HEK293 (cell line): ENCODE measurements around the gene WDFY2.
A peak's percentile ranks its signal among the peaks of the same experiment; 100 is the strongest.

Experiments
- HOXD13 ChIP-seq: sonication (generic); formaldehyde crosslinking; IDR thresholded peaks from 2 replicates; pipeline ENCODE4 v1.8.0; 2022; ENCODE audit warnings: missing genetic modification reagents, borderline replicate concordance
- ZBTB8A ChIP-seq: fragments of 450-650 bp; formaldehyde crosslinking; IDR thresholded peaks from 2 replicates; pipeline ENCODE4 v1.5.1; 2016; ENCODE audit warnings: missing biosample characterization, missing genetic modification characterization
- ZIC2 ChIP-seq: fragments of 450-650 bp; formaldehyde crosslinking; IDR thresholded peaks from 2 replicates; pipeline ENCODE4 v1.5.1; 2016; ENCODE audit warnings: missing biosample characterization, missing genetic modification characterization
- ZNF114 ChIP-seq: fragments of 450-650 bp; formaldehyde crosslinking; IDR thresholded peaks from 2 replicates; pipeline ENCODE4 v1.5.0; 2017; ENCODE audit warnings: missing biosample characterization, missing genetic modification characterization
- ZNF214 ChIP-seq: fragments of 450-650 bp; formaldehyde crosslinking; IDR thresholded peaks from 2 replicates; pipeline ENCODE4 v1.5.1; 2017; ENCODE audit warnings: missing biosample characterization, mild to moderate bottlenecking, missing genetic modification characterization, borderline replicate concordance
- ZNF221 ChIP-seq: fragments of 450-650 bp; formaldehyde crosslinking; IDR thresholded peaks from 2 replicates; pipeline ENCODE4 v1.5.1; 2017; ENCODE audit warnings: missing biosample characterization, missing genetic modification characterization, borderline replicate concordance
- ZNF274 ChIP-seq, 2 experiments: fragments of 200-500 bp in 1 of 2; fragments of 450-650 bp in 1 of 2; sonication (Bioruptor generic) in 1 of 2; formaldehyde crosslinking in 1 of 2; IDR thresholded peaks; 2 replicates each; pipeline versions ENCODE4 v1.5.1 to v1.6.1; 2014 to 2016; ENCODE audit warnings: borderline replicate concordance in 1 of 2, inconsistent platforms in 1 of 2, low read length in 1 of 2, missing biosample characterization in 1 of 2, missing genetic modification characterization in 1 of 2
- ZNF529 ChIP-seq: fragments of 450-650 bp; formaldehyde crosslinking; IDR thresholded peaks from 2 replicates; pipeline ENCODE4 v1.5.1; 2017; ENCODE audit warnings: missing genetic modification characterization, missing biosample characterization; ENCODE audit not compliant: insufficient replicate concordance
- ZNF544 ChIP-seq: fragments of 450-650 bp; formaldehyde crosslinking; IDR thresholded peaks from 2 replicates; pipeline ENCODE4 v1.5.0; 2017; ENCODE audit warnings: missing biosample characterization, missing genetic modification characterization
- ZNF571 ChIP-seq: fragments of 450-650 bp; formaldehyde crosslinking; IDR thresholded peaks from 2 replicates; pipeline ENCODE4 v1.5.0; 2017; ENCODE audit warnings: missing biosample characterization, missing genetic modification characterization
- ZNF623 ChIP-seq: fragments of 450-650 bp; formaldehyde crosslinking; IDR thresholded peaks from 2 replicates; pipeline ENCODE4 v1.5.1; 2016; ENCODE audit warnings: missing biosample characterization, missing genetic modification characterization
- ZNF677 ChIP-seq: fragments of 450-650 bp; IDR thresholded peaks from 2 replicates; pipeline ENCODE4 v1.5.0; 2018; ENCODE audit warnings: missing biosample characterization, mild to moderate bottlenecking, missing genetic modification characterization, moderate library complexity
- TF ChIP-seq, protein P1 (sequence below): fragments of 450-650 bp; formaldehyde crosslinking; IDR thresholded peaks from 2 replicates; pipeline ENCODE4 v1.5.1; 2017; ENCODE audit warnings: missing biosample characterization, missing genetic modification characterization
- TF ChIP-seq, protein P2 (sequence below): fragments of 450-650 bp; formaldehyde crosslinking; IDR thresholded peaks from 2 replicates; pipeline ENCODE4 v1.5.1; 2016; ENCODE audit warnings: missing biosample characterization, missing genetic modification characterization
- TF ChIP-seq, protein P3 (sequence below): fragments of 450-650 bp; formaldehyde crosslinking; IDR thresholded peaks from 2 replicates; pipeline ENCODE4 v1.5.1; 2016; ENCODE audit warnings: missing biosample characterization, missing genetic modification characterization
- TF ChIP-seq, protein P4 (sequence below): fragments of 450-650 bp; formaldehyde crosslinking; IDR thresholded peaks from 2 replicates; pipeline ENCODE4 v1.5.1; 2016; ENCODE audit warnings: missing biosample characterization, missing genetic modification characterization
- TF ChIP-seq, protein P5 (sequence below): fragments of 450-650 bp; formaldehyde crosslinking; IDR thresholded peaks from 2 replicates; pipeline ENCODE4 v1.5.1; 2016; ENCODE audit warnings: missing biosample characterization, missing genetic modification characterization
- TF ChIP-seq, protein P6 (sequence below): fragments of 450-650 bp; formaldehyde crosslinking; IDR thresholded peaks from 2 replicates; pipeline ENCODE4 v1.5.1; 2016; ENCODE audit warnings: missing biosample characterization, missing genetic modification characterization
- TF ChIP-seq, protein P7 (sequence below): fragments of 450-650 bp; formaldehyde crosslinking; conservative IDR thresholded peaks from 2 replicates; pipeline ENCODE4 v1.5.1; 2016; ENCODE audit warnings: low read depth, missing biosample characterization, missing genetic modification characterization
- TF ChIP-seq, protein P8 (sequence below): fragments of 450-650 bp; formaldehyde crosslinking; conservative IDR thresholded peaks from 2 replicates; pipeline ENCODE4 v1.5.1; 2016; ENCODE audit warnings: low read depth, missing biosample characterization, missing genetic modification characterization

Gene WDFY2

DNA sequence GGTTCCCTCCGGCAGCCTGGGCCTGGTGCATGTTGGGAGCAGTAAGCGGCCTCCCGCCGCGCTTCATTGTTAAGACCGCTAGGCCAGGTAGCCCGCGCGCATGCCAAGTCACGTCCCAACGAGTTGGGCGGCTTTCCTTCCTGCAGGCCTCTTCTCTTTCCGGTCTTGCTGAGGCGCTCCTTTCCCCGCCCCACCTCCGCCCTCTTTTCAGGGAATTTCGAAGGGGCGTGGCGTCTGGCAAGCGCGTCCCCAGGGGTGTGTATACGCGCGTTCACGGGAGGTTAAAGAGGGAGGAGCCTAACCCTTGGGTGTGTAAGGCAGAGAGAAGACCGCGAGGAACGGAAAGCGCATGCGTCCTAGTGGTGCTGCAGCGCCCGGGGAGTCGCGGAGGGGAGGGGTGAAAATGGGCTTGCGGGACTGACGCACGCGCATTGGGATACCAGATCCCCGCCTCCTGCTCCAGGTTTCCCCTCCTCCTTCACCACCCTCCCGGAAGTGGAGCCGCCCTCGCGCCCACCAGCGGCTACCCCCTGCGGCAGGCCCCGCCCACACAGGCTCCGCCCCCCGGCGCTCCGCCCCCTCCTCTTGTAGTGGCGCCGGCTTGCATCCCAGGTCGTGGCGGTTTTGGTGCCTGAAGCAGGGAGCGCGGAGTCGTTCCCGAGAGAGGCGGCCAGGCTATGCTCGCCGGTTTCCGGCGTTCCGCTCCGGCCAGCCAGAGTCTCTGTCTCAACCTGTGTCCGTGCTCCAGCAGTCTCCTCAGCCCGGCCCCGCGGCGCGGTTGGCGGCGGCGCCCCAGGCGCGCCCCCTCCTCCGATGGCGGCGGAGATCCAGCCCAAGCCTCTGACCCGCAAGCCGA, at the start of gene WDFY2 (continued):
- no peak for TF ChIP-seq ZNF571
- no peak; the same call in 1 of the 2 replicates for TF ChIP-seq ZNF677 (tag by site-specific recombination)
- TF ChIP-seq ZNF623 (tag by site-specific recombination) = no peak
- TF ChIP-seq ZNF114 (tag by site-specific recombination) = no peak
- TF ChIP-seq ZNF274 (IDR thresholded peaks at IDR 0.05; ENCODE audit: low read length) = no peak
- TF ChIP-seq ZNF274 (tag by site-specific recombination; IDR thresholded peaks at IDR 0.05; ENCODE audit: borderline replicate concordance) = no peak
- peak; percentile 47 for TF ChIP-seq ZIC2 (tag by site-specific recombination)
- TF ChIP-seq, protein P1, sequence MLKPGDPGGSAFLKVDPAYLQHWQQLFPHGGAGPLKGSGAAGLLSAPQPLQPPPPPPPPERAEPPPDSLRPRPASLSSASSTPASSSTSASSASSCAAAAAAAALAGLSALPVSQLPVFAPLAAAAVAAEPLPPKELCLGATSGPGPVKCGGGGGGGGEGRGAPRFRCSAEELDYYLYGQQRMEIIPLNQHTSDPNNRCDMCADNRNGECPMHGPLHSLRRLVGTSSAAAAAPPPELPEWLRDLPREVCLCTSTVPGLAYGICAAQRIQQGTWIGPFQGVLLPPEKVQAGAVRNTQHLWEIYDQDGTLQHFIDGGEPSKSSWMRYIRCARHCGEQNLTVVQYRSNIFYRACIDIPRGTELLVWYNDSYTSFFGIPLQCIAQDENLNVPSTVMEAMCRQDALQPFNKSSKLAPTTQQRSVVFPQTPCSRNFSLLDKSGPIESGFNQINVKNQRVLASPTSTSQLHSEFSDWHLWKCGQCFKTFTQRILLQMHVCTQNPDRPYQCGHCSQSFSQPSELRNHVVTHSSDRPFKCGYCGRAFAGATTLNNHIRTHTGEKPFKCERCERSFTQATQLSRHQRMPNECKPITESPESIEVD (tag by site-specific recombination) = no peak
- TF ChIP-seq ZNF529 = no peak
- TF ChIP-seq ZNF221 (tag by site-specific recombination) = no peak
- TF ChIP-seq, protein P2, sequence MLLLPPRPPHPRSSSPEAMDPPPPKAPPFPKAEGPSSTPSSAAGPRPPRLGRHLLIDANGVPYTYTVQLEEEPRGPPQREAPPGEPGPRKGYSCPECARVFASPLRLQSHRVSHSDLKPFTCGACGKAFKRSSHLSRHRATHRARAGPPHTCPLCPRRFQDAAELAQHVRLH (tag by site-specific recombination) = no peak
- TF ChIP-seq, protein P3, sequence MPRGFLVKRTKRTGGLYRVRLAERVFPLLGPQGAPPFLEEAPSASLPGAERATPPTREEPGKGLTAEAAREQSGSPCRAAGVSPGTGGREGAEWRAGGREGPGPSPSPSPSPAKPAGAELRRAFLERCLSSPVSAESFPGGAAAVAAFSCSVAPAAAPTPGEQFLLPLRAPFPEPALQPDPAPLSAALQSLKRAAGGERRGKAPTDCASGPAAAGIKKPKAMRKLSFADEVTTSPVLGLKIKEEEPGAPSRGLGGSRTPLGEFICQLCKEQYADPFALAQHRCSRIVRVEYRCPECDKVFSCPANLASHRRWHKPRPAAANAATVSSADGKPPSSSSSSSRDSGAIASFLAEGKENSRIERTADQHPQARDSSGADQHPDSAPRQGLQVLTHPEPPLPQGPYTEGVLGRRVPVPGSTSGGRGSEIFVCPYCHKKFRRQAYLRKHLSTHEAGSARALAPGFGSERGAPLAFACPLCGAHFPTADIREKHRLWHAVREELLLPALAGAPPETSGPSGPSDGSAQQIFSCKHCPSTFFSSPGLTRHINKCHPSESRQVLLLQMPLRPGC (tag by site-specific recombination) = peak; percentile 47; the same call in 1 of the 2 replicates
- TF ChIP-seq ZNF544 (tag by site-specific recombination) = no peak
- TF ChIP-seq, protein P4, sequence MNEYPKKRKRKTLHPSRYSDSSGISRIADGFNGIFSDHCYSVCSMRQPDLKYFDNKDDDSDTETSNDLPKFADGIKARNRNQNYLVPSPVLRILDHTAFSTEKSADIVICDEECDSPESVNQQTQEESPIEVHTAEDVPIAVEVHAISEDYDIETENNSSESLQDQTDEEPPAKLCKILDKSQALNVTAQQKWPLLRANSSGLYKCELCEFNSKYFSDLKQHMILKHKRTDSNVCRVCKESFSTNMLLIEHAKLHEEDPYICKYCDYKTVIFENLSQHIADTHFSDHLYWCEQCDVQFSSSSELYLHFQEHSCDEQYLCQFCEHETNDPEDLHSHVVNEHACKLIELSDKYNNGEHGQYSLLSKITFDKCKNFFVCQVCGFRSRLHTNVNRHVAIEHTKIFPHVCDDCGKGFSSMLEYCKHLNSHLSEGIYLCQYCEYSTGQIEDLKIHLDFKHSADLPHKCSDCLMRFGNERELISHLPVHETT (tag by site-specific recombination) = no peak
- no peak for TF ChIP-seq HOXD13
- TF ChIP-seq, protein P5, sequence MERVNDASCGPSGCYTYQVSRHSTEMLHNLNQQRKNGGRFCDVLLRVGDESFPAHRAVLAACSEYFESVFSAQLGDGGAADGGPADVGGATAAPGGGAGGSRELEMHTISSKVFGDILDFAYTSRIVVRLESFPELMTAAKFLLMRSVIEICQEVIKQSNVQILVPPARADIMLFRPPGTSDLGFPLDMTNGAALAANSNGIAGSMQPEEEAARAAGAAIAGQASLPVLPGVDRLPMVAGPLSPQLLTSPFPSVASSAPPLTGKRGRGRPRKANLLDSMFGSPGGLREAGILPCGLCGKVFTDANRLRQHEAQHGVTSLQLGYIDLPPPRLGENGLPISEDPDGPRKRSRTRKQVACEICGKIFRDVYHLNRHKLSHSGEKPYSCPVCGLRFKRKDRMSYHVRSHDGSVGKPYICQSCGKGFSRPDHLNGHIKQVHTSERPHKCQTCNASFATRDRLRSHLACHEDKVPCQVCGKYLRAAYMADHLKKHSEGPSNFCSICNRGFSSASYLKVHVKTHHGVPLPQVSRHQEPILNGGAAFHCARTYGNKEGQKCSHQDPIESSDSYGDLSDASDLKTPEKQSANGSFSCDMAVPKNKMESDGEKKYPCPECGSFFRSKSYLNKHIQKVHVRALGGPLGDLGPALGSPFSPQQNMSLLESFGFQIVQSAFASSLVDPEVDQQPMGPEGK = peak; percentile 92
- TF ChIP-seq, protein P6, sequence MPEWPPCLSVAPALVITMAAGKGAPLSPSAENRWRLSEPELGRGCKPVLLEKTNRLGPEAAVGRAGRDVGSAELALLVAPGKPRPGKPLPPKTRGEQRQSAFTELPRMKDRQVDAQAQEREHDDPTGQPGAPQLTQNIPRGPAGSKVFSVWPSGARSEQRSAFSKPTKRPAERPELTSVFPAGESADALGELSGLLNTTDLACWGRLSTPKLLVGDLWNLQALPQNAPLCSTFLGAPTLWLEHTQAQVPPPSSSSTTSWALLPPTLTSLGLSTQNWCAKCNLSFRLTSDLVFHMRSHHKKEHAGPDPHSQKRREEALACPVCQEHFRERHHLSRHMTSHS (tag by site-specific recombination) = no peak
- peak; percentile 57; the same call in 1 of the 2 replicates for TF ChIP-seq ZBTB8A
- TF ChIP-seq, protein P7, sequence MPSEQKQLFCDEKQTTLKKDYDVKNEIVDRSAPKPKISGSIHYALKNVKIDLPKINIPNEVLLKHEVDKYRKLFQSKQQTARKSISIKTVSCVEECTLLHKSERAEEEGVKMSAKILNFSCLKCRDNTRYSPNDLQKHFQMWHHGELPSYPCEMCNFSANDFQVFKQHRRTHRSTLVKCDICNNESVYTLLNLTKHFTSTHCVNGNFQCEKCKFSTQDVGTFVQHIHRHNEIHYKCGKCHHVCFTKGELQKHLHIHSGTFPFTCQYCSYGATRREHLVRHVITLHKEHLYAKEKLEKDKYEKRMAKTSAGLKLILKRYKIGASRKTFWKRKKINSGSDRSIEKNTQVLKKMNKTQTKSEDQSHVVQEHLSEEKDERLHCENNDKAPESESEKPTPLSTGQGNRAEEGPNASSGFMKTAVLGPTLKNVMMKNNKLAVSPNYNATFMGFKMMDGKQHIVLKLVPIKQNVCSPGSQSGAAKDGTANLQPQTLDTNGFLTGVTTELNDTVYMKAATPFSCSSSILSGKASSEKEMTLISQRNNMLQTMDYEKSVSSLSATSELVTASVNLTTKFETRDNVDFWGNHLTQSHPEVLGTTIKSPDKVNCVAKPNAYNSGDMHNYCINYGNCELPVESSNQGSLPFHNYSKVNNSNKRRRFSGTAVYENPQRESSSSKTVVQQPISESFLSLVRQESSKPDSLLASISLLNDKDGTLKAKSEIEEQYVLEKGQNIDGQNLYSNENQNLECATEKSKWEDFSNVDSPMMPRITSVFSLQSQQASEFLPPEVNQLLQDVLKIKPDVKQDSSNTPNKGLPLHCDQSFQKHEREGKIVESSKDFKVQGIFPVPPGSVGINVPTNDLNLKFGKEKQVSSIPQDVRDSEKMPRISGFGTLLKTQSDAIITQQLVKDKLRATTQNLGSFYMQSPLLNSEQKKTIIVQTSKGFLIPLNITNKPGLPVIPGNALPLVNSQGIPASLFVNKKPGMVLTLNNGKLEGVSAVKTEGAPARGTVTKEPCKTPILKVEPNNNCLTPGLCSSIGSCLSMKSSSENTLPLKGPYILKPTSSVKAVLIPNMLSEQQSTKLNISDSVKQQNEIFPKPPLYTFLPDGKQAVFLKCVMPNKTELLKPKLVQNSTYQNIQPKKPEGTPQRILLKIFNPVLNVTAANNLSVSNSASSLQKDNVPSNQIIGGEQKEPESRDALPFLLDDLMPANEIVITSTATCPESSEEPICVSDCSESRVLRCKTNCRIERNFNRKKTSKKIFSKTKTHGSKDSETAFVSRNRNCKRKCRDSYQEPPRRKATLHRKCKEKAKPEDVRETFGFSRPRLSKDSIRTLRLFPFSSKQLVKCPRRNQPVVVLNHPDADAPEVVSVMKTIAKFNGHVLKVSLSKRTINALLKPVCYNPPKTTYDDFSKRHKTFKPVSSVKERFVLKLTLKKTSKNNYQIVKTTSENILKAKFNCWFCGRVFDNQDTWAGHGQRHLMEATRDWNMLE = no peak; the same call in 1 of the 2 replicates
- no peak for TF ChIP-seq ZNF214 (tag by site-specific recombination)
- TF ChIP-seq, protein P8, sequence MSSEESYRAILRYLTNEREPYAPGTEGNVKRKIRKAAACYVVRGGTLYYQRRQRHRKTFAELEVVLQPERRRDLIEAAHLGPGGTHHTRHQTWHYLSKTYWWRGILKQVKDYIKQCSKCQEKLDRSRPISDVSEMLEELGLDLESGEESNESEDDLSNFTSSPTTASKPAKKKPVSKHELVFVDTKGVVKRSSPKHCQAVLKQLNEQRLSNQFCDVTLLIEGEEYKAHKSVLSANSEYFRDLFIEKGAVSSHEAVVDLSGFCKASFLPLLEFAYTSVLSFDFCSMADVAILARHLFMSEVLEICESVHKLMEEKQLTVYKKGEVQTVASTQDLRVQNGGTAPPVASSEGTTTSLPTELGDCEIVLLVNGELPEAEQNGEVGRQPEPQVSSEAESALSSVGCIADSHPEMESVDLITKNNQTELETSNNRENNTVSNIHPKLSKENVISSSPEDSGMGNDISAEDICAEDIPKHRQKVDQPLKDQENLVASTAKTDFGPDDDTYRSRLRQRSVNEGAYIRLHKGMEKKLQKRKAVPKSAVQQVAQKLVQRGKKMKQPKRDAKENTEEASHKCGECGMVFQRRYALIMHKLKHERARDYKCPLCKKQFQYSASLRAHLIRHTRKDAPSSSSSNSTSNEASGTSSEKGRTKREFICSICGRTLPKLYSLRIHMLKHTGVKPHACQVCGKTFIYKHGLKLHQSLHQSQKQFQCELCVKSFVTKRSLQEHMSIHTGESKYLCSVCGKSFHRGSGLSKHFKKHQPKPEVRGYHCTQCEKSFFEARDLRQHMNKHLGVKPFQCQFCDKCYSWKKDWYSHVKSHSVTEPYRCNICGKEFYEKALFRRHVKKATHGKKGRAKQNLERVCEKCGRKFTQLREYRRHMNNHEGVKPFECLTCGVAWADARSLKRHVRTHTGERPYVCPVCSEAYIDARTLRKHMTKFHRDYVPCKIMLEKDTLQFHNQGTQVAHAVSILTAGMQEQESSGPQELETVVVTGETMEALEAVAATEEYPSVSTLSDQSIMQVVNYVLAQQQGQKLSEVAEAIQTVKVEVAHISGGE (tag by site-specific recombination) = no peak; the same call in none of the 2 replicates
